ENCODE results near the gene HMOX2.

GRCh38 chr16:4450430-4450829 lies 25.8 kb upstream of the HMOX2 start:
- no peak for TF ChIP-seq ZBTB21 (CRISPR knock-in tag; IDR thresholded peaks at IDR 0.05; ENCODE audit: borderline replicate concordance)
- TF ChIP-seq FOXP1 (CRISPR knock-in tag; IDR thresholded peaks at IDR 0.05; ENCODE audit: borderline replicate concordance): no peak
- no peak for TF ChIP-seq CTCF (IDR thresholded peaks at IDR 0.05)
- no peak for TF ChIP-seq TCF7 (CRISPR knock-in tag; IDR thresholded peaks at IDR 0.05; ENCODE audit: low read depth)
- TF ChIP-seq IRF1 (CRISPR knock-in tag; IDR thresholded peaks at IDR 0.05): no peak
- TF ChIP-seq CREB1 (CRISPR knock-in tag; IDR thresholded peaks at IDR 0.05): no peak
- no peak for TF ChIP-seq ZNF138 (CRISPR knock-in tag; conservative IDR thresholded peaks at IDR 0.05)
- no peak for TF ChIP-seq E2F1 (CRISPR knock-in tag; IDR thresholded peaks at IDR 0.05)
- no peak for TF ChIP-seq MAX (CRISPR knock-in tag; IDR thresholded peaks at IDR 0.05)
- no peak for TF ChIP-seq JUN (CRISPR knock-in tag; IDR thresholded peaks at IDR 0.05)
- no peak for TF ChIP-seq ETV6 (CRISPR knock-in tag; IDR thresholded peaks at IDR 0.05)
- no peak for TF ChIP-seq SMAD3 (CRISPR knock-in tag; IDR thresholded peaks at IDR 0.05; ENCODE audit: borderline replicate concordance)

All from WTC11 (cell line).